Measurements from ENCODE around the gene SDE2. TPM values are rescaled to one million over a fixed set of nuclear protein-coding genes. Genes with fewer than 3 reads are reported as not detected.

The SDE2 gene
- total and polyA plus RNA-seq, 2 of the 4 experiments (the other 2 are of a cell fraction): 8.5 to 14.7 TPM

DNA sequence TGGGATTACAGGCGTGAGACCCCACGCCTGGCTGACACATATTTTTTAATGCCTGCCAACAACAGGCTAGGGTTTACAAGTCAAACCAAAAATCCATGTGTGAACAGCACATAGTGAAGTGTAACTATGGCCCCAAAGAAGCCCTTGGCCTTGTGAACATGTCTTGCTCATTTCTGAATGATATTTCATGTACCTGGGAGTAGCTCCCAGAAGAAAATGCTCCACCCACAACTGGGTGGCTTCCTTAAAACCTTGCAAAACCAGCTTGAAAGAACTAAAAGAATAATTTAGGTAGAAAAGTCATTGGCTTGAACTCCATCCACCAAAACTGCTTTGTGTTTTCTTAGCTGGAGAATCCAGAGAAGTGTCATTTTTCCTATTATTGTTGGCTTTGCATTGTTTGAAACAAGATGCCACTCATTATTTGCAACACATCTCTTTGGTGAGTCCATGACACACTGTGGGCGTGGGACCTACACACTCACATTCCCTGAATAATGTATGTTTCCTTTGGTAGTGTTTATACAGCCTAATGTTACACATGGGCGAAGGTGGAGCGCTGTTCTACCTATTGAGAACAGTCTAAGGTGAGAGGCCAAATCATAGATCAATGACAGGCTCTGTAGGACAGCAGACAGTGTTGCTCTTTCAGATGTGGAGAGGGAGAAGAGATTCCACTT is 28.5 kb upstream of the SDE2 start:
- H3K56ac ChIP-seq (ENCODE audit: extremely low read depth, insufficient read depth, low read length): no peak overlapping the region
- H3K4me3 ChIP-seq (ENCODE audit: insufficient read depth, low read depth, low read length): no peak overlapping the region
- H3K9me3 ChIP-seq (ENCODE audit: control insufficient read depth, insufficient read depth, low read length): no peaks in the 10 kb centered on the region
- no CpG with 5 or more reads among the region's 5 CpGs for WGBS, 2 experiments (ENCODE audit: extremely low coverage in 2 of 2, insufficient read length in 1 of 2)
- H3K27ac ChIP-seq (ENCODE audit: insufficient read depth, low read length): no peak overlapping the region
- H2AFZ ChIP-seq (replicated peaks; ENCODE audit: low read length, poor library complexity): no peak overlapping the region
- ChIA-PET POLR2A (ENCODE audit: unreplicated experiment) (no interaction called here), CTCF (no interaction called here)
- H3K4me2 ChIP-seq (ENCODE audit: low read depth, low read length): no peak overlapping the region
- H3K14ac ChIP-seq (replicated peaks; ENCODE audit: low read depth, low read length): no peak overlapping the region
- H2AK5ac ChIP-seq (ENCODE audit: low read depth, low read length): no peak overlapping the region
- no peak overlapping the region for H3K9ac ChIP-seq (ENCODE audit: low read depth, low read length)
- no peak overlapping the region for H4K91ac ChIP-seq (ENCODE audit: insufficient read depth, low read depth, low read length)
- H3K4me1 ChIP-seq (ENCODE audit: control insufficient read depth, insufficient read depth, low read length): no peaks in the 10 kb centered on the region
- no peak for TF ChIP-seq NFE2L2 (IDR thresholded peaks at IDR 0.05; ENCODE audit: low read depth, low read length)
- no peak for TF ChIP-seq MAZ (IDR thresholded peaks at IDR 0.05; ENCODE audit: borderline replicate concordance, low read depth, low read length)
- TF ChIP-seq SMC3 (IDR thresholded peaks at IDR 0.05; ENCODE audit: low read depth, low read length): no peak
- TF ChIP-seq CEBPB (IDR thresholded peaks at IDR 0.05; ENCODE audit: low read depth, low read length): no peak
- no peak for TF ChIP-seq RCOR1 (IDR thresholded peaks at IDR 0.05; ENCODE audit: insufficient replicate concordance, low read length)
- TF ChIP-seq RAD21 (IDR thresholded peaks at IDR 0.05; ENCODE audit: low read length): no peak
- TF ChIP-seq CHD1 (IDR thresholded peaks at IDR 0.05; ENCODE audit: low read depth, low read length): no peak
- TF ChIP-seq, protein P1, sequence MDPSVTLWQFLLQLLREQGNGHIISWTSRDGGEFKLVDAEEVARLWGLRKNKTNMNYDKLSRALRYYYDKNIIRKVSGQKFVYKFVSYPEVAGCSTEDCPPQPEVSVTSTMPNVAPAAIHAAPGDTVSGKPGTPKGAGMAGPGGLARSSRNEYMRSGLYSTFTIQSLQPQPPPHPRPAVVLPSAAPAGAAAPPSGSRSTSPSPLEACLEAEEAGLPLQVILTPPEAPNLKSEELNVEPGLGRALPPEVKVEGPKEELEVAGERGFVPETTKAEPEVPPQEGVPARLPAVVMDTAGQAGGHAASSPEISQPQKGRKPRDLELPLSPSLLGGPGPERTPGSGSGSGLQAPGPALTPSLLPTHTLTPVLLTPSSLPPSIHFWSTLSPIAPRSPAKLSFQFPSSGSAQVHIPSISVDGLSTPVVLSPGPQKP (IDR thresholded peaks at IDR 0.05; ENCODE audit: borderline replicate concordance, low read depth, low read length): no peak
- no peak for TF ChIP-seq POLR2A (IDR thresholded peaks at IDR 0.05; ENCODE audit: low read depth, low read length)
- TF ChIP-seq MAFK (IDR thresholded peaks at IDR 0.05; ENCODE audit: low read depth, low read length): no peak
- TF ChIP-seq, protein P2, sequence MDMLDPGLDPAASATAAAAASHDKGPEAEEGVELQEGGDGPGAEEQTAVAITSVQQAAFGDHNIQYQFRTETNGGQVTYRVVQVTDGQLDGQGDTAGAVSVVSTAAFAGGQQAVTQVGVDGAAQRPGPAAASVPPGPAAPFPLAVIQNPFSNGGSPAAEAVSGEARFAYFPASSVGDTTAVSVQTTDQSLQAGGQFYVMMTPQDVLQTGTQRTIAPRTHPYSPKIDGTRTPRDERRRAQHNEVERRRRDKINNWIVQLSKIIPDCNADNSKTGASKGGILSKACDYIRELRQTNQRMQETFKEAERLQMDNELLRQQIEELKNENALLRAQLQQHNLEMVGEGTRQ (IDR thresholded peaks at IDR 0.05; ENCODE audit: low read depth, low read length): no peak
- TF ChIP-seq FOS (IDR thresholded peaks at IDR 0.05; ENCODE audit: low read depth, low read length): no peak
- no peak for TF ChIP-seq BHLHE40 (IDR thresholded peaks at IDR 0.05; ENCODE audit: low read depth, low read length)
- TF ChIP-seq, protein P3, sequence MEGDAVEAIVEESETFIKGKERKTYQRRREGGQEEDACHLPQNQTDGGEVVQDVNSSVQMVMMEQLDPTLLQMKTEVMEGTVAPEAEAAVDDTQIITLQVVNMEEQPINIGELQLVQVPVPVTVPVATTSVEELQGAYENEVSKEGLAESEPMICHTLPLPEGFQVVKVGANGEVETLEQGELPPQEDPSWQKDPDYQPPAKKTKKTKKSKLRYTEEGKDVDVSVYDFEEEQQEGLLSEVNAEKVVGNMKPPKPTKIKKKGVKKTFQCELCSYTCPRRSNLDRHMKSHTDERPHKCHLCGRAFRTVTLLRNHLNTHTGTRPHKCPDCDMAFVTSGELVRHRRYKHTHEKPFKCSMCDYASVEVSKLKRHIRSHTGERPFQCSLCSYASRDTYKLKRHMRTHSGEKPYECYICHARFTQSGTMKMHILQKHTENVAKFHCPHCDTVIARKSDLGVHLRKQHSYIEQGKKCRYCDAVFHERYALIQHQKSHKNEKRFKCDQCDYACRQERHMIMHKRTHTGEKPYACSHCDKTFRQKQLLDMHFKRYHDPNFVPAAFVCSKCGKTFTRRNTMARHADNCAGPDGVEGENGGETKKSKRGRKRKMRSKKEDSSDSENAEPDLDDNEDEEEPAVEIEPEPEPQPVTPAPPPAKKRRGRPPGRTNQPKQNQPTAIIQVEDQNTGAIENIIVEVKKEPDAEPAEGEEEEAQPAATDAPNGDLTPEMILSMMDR (conservative IDR thresholded peaks at IDR 0.05; ENCODE audit: low read depth, low read length): no peak
- no peak for TF ChIP-seq MXI1 (IDR thresholded peaks at IDR 0.05; ENCODE audit: borderline replicate concordance, low read depth, low read length)
- no peaks in the 10 kb centered on the region for H3K36me3 ChIP-seq (ENCODE audit: control insufficient read depth, insufficient read depth, low read length)
- H3K4ac ChIP-seq (ENCODE audit: low read depth, low read length): no peak overlapping the region
- dilution Hi-C loops (cut with HindIII; ENCODE audit: low sequenced_read_pairs, unreplicated experiment) (no loop called here), in situ Hi-C loops (cut with MboI; ENCODE audit: low sequenced_read_pairs) (no loop called here), intact Hi-C loops (cut with micrococcal nuclease) (no loop called here)
- no peaks in the 10 kb centered on the region for H3K9me1 ChIP-seq (ENCODE audit: insufficient read depth, low read length)
- no peaks in the 10 kb centered on the region for H3K79me1 ChIP-seq (ENCODE audit: low read depth in 1 of 2, low read length in 2 of 2)
- H3K18ac ChIP-seq (ENCODE audit: low read depth, low read length): no peak overlapping the region
- H3K23ac ChIP-seq (ENCODE audit: low read depth, low read length): no peak overlapping the region
- H4K20me1 ChIP-seq (ENCODE audit: insufficient read depth, low read length): no peaks in the 10 kb centered on the region; the same call in 1 of the 2 replicates
- no peak for ATAC-seq (ENCODE audit: low read depth)
- no peak overlapping the region for H2BK5ac ChIP-seq (ENCODE audit: low read depth, low read length, poor library complexity, severe bottlenecking)
- H2AK9ac ChIP-seq (replicated peaks; ENCODE audit: low read depth, low read length, poor library complexity): no peak overlapping the region
- H4K5ac ChIP-seq (ENCODE audit: low read depth, low read length): no peak overlapping the region
- no peak overlapping the region for H4K8ac ChIP-seq (ENCODE audit: low read depth in 2 of 2, low read length in 2 of 2)
- peaks cover 8% of the 10 kb centered on the region for H3K27me3 ChIP-seq (ENCODE audit: control insufficient read depth, insufficient read depth, low read length)
- BruUV-seq (replicated peaks): no TSS peak
- H2BK20ac ChIP-seq (ENCODE audit: low read depth, low read length): no peak overlapping the region
- no peak for DNase-seq
- H2BK15ac ChIP-seq (ENCODE audit: low read depth, low read length): no peak overlapping the region
- no peak overlapping the region for H2BK120ac ChIP-seq (ENCODE audit: low read depth, low read length)

Measured in IMR-90 (cell line).